Measurements from ENCODE around the gene CMTM6.

DNA sequence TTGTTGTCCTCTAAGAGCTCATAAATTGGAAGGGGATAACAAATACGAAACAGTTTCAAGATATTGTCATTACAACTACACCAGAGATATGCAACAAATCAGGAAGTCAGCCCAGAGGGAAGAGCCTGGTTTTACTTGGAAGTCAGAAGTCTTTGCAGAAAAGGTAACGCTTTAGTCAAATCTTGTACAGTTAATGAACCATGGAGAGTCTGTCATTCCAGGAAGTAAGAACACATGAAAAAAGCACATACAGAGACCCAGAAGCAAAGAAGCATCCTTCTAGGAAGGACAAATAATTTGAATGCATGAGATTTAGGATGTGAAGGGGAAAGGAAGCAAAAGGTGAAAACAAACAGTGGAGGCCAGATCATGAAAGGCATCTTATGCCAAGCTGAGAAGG is 48.4 kb upstream of the CMTM6 start:
- TF ChIP-seq POLR2A (IDR thresholded peaks at IDR 0.05; ENCODE audit: low read length) (no peak), GATA1 (IDR thresholded peaks at IDR 0.05; ENCODE audit: low read depth, low read length) (no peak)

Measured in erythroblast (primary cell).